Esophagus mucosa (tissue), 1 donor: ENCODE measurements around the gene SLC35G4. TPM values are rescaled to one million over a fixed set of nuclear protein-coding genes. Genes with fewer than 3 reads are reported as not detected.
"Not testable (repeated sequence)": the region's sequence is repeated elsewhere in the genome, so short reads cannot be mapped to it uniquely, and the experiment has no call there.

Experiments used
- ATAC-seq: fragments of 200-7000 bp; cut with Tn5 transposase; one replicate; pipeline ENCODE4 v1.9.1; 2020
- total RNA-seq: library from RNA; stranded (reverse); gene quantifications from one replicate; pipeline ENCODE4 v1.2.4, GENCODE V29; 2023
- donor health status: DM: yes; HTN: yes; CAD: no.

Gene SLC35G4
- total RNA-seq: not detected

DNA sequence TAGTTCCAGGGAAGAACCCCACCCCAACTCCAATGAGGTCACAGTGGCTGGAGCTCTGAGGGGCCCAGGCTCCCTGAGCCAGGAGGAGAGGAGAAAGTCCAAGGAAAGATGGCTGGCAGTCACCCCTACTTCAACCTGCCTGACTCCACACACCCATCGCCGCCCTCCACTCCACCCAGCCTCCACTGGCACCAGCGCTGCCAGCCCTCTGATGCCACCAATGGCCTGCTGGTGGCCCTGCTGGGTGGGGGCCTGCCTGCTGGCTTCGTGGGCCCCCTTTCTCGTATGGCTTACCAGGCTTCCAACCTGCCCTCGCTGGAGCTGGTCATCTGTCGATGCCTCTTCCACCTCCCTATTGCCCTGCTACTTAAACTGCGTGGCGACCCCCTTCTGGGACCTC lies at the start of gene SLC35G4:
Gene SLC35G4 (plus strand): TSS at position 109 of the 400 bp plus-strand sequence. CDS start 0 bp downstream, at position 109.
- not testable (repeated sequence) for ATAC-seq

- ATAC-seq: no peak
These were observed 48.1 kb upstream of the SLC35G4 start for GRCh38 chr18:11561293-11561692.

DNA sequence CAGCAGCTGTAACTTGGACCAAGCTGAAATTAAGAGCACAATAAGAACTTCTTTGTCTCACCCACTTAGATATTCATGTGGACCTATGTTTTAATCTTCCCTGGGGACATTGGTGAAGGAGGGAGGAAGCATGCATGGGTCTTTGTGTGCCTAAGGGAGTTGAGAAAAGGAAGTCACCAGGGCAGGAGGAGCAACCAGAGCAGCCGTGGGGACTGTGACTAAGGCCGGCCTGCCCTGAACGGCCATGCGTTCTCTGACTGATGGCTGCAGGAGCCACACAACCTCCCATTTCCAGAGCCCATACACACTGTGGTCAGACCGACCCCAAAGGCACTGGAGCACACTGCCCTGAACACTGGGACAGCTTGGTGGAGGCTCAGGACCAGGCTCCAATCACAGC lies 43.7 kb upstream of the SLC35G4 start:
- ATAC-seq: no peak

DNA sequence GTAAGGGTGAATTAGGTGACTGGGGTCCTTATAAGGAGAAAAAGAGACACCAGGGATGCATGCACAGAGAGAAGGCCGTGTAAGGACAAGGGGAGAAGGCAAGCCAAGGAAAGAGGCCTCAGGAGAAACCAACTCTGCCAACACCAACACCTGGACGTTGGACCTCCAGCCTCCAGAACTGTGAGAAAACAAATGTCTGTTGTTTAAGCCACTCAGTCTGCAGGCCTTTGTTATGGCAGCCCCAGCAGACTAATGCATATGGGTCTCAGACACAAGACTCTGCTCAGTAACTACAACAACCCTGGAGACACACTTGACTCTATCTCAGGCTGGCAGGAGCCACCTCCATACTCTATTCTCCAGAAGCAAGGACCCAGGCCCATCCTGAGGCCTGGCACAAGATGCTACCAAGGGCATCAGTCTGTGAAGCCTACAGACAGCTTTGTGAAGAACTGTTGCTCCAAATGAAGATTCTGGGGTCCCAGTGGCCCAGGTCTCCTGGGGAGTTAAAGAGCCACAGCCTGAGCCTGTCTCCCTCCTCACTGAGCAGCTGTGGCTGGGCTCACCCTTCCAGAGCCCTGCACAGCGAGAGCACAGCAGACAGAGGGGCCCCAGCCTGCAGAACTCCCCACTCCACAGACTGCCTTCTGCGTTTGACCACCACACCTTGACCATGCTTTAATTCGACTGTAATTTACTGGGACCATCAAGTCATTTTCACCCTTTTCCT lies 43.0 kb upstream of the SLC35G4 start:
- ATAC-seq: no peak

DNA sequence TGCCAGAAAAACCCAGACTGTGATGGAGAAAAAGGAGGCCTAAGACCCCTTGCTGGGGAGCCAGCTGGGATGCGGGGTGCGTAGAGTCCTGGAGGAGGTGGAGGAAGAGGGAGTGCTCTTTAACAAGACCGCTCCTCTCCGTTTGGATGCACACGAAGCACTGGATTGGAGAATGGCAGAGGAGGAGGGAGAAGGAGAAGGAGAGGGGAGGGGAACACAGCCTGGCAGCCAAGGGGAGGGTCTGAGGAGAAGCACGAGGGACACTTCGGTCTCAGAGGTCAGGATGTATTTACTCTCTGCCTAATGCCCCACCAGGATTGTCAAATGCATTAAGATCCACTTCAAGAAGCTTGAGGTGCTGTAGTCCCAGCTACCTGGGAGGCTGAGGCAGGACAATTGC lies 42.0 kb upstream of the SLC35G4 start:
- ATAC-seq: no peak

GRCh38 chr18:11570073-11570588 lies 39.3 kb upstream of the SLC35G4 start:
- ATAC-seq: no peak

DNA sequence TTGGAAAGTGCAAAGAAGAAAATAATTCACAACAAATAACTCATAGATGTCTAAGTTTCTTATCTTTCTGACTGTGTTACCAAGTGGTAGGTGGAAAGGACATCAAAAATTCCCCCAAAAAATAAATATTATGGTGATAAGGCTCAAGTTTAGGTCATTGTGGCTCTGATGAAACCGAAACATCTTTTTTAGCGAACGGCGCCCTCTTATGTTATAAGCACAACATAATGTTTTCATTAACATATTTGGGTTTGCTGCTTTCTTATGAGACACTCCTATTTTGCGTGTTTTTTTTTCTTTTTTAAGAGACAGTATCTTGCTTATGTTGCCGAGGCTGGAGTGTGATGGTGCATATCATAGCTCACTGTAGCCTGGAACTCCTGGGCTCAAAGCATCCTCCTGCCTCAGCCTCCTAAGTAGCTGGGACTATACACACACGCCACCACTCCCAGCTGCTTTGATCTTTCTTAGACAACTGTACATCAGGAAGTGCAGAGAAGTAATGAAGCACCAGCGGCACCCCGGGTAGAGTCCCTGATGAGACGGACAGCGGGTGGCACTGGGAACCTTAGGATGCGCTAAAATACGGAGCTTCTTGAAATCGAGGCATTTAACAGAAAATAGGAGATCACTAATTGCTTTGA lies 38.5 kb upstream of the SLC35G4 start:
- ATAC-seq: no peak

DNA sequence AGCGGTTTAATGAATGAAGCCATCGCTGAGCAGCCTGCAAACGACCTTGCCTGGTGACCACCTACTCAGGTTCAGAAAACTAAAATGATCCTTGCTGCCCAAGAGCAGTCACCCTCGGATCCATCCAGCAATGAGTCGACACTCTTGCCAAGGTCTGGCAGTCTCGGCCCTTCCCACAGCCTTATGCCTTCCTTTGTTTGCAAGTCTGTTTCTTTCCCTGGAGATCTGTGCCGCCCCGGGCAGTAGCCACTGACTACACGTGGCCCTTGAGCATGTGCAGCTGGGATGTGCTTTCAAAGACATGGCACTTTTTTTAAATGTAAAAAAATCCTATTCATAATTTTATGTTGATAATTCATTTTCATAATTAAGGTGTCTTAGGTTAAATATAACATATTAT lies 37.2 kb upstream of the SLC35G4 start:
- no peak for ATAC-seq

GRCh38 chr18:11574545-11574944 lies 34.9 kb upstream of the SLC35G4 start:
- ATAC-seq: no peak

DNA sequence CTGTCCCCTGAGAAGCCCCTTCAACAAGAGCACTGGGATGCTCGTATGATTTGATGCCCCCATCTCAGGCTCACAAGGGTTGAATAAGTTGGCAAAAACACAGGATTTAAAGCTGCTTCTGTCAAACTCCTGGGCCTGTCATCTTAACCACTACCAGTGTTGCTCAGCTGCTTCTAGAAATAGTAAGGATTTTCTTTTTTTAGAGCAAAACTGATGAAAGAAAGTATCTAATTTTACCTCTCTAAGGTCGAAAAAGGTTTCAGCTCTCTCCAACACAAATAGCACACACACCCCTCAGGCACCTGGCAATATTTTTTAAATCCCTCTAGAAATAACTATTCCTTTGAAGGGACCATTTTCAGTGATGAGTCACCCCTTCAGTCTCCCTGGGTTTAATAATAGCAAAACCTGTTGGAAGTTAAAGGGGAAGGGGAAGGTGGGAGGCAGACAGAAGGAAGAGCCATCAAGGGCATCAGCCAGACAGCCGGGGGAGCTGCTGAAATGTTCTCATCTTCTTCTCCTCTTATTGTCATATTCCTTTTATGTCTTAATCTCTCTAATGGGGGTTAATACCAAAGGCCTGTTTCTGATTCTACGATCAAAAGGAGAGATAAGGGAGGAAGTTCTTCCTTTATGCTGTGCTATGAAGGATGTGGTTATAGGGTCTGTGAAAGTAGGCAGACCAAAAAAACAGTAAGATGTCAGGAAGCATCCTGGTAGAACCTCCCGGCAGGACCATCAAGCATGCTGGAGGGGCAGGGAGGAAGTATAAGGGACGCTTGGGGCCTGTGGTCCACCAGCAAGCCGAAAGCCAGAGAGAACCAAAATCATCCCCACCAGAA lies 31.9 kb upstream of the SLC35G4 start:
- ATAC-seq: no peak

DNA sequence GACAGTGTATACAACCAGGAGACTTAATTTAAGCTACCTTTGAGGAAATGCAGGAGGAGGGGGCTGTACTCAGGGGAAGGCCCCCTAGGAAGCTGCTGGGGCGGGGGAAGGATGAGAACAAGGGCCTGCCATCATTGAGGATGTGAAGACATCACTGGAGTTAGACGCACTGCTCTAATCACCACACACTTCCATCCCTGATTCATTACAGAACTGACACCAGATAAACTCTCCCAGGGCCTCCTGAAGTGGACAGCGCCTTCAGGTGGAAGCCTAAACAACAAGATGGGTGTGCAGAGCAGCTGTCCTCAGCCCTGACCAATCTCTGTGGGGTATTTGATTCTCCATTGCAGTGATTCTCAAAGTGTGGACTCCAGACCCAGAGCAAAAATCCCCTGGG lies 30.6 kb upstream of the SLC35G4 start:
- no peak for ATAC-seq

- no peak for ATAC-seq
These were observed 29.5 kb upstream of the SLC35G4 start for GRCh38 chr18:11579916-11580315.

DNA sequence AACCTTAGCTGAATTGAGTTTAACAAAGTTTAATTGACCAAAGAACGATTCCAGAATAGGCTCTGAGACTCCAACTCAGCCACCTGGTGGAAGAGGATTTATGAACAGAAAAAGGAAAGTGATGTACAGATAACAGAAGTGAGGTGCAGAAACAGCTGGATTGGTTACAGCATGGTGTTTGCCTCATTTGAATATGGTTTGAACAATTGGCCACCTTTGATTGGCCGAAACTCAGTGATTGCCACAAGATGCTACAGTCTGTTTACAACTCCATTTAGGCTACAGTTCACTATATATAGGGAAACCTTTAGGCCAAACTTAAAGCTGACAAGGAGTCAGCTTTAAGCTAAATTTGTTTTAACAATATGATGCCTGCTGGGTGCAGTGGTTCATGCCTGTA lies 28.1 kb upstream of the SLC35G4 start:
- no peak for ATAC-seq

GRCh38 chr18:11585596-11585995 lies 23.8 kb upstream of the SLC35G4 start:
- no peak for ATAC-seq

DNA sequence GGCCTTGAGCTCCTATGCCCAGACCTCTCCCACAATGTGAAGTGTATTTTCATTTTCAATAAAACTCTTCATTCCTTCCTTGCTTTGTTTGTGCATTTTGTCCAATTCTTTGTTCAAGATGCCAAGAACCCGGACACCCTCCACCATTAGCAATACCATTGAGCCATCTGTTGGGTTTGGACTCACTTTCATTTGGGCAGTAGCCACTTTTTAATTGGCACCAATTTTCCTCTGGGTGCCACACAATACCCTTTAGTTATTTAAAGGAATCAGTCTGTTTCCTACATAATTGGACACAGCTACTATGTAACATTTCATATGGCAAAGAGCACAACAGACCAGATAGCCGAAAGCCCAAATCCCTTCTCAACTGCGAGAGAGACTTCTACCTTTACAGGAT lies 22.5 kb upstream of the SLC35G4 start:
- ATAC-seq: no peak

- ATAC-seq: no peak
These were observed 22.0 kb upstream of the SLC35G4 start for GRCh38 chr18:11587432-11587831.

GRCh38 chr18:11587846-11588245 lies 21.6 kb upstream of the SLC35G4 start:
- no peak for ATAC-seq

- ATAC-seq: no peak
These were observed 17.4 kb upstream of the SLC35G4 start for GRCh38 chr18:11591957-11592356.

DNA sequence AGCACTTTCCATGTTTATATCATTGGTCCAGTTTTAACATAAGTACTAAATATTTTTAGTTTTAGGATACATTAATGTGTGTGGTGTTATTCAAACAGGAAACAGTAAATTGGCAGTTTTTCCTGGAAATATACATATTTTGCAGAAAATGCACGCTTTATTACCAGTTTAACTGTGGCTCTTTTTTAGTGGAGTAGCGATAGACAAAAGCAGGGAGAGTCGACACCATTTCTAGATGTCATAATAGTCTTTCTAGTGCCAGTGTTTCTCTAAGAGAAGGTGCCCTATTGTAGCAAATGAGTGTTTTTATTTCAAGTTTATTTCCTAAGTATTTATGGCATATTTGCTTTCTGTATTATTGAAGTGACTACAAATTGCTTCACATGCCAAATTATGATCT lies 9.1 kb upstream of the SLC35G4 start:
- ATAC-seq: no peak

GRCh38 chr18:11607906-11608305 lies 1.5 kb upstream of the SLC35G4 start:
- ATAC-seq: no peak

DNA sequence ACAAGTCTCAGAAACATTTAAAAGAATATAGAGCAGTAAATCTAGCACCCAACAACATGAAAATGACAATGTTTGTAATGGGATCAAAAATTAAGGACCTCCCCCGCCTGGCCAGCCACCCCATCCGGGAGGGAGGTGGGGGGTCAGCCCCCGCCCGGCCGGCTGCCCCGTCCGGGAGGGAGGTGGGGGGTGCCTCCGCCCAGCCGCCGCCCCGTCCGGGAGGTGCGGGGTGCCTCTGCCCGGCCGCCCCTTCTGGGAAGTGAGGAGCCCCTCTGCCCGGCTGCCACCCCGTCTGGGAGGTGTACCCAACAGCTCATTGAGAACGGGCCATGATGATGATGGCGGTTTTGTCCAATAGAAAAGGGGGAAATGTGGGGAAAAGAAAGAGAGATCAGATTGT lies 778 bp upstream of the SLC35G4 start:
- not testable (repeated sequence) for ATAC-seq

GRCh38 chr18:11613073-11613472 lies 3.7 kb downstream of the SLC35G4 start:
- not testable (repeated sequence) for ATAC-seq

DNA sequence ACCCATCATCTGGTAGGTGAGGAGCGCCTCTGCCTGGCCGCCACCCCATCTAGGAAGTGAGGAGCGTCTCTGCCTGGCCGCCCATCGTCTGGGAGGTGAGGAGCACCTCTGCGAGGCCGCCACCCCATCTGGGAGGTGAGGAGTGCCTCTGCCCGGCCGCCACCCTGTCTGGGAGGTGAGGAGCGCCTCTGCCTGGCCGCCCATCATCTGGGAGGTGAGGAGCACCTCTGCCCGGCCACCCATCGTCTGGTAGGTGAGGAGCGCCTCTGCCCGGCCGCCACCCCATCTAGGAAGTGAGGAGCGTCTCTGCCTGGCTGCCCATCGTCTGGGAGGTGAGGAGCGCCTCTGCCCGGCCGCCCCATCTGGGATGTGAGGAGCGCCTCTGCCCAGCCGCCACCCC lies 4.2 kb downstream of the SLC35G4 start:
- ATAC-seq: not testable (repeated sequence)
